ENCODE results near the gene ANKRD13C.

Gene ANKRD13C

DNA sequence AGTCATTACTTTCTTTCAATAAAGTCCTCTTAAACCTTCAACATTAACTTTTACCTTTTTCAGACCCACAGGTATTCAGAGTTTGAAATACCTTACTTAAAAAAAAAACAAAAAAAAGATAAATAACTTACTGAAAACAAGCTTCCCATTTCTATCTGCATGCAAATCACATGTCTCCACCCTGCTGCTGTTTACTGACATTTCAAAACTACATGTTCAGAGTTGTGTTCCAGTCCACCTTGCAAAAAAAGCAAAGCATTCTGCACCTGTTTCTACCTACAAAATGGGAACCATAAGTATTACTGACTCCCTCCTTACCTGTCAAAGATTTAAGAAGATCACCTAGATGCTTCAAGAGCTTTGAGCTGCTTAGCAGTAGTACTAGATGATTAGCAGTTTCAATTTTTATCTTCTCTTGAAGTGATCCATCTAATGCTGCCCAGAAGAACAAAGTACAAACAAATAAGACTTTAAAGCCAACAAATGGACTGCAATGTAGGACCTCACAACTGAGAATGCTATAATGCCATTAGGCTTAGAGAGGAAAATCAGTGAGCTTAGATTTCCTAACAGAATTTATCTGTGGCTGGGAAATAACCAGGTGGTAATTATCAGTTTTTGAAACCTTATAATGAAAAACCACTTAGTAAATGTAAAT is 61.2 kb downstream of the ANKRD13C start:
- no peak for DNase-seq

DNA sequence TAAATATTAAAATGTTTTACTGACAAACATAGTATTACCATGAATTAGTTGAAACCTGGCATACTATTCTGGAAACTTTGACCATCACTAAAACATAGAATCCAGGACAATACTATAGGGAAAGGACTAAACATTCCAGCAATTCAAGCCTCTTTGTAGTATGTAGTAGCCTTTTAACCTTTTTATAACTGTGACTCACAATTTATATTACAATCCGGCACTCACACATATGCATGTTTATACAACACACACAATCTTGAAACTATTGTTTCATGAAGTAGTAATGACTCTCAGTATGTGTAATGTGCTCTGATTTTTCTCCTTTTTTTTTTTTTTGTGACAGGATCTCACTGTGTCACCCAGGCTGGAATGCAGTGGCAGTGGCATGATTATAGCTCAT is 64.3 kb downstream of the ANKRD13C start:
- peak; percentile 26 for DNase-seq

DNA sequence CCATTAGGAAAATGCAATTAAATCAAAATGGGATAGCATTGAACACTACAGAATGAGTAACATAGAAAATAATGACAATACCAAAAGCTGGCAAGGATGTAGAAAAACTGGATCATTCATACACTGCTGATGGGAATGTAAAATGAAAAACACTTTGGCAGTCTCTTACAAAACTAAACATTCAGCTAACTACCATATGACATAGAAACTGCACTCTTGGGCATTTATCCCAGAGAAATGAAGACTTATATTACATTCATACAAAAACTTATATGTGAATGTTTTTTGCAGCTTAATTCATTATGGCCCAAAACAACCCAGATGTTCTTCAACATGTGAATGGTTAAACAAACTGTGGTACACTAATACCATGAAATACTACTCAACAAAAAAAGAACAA is 66.4 kb downstream of the ANKRD13C start:
- DNase-seq: no peak

DNA sequence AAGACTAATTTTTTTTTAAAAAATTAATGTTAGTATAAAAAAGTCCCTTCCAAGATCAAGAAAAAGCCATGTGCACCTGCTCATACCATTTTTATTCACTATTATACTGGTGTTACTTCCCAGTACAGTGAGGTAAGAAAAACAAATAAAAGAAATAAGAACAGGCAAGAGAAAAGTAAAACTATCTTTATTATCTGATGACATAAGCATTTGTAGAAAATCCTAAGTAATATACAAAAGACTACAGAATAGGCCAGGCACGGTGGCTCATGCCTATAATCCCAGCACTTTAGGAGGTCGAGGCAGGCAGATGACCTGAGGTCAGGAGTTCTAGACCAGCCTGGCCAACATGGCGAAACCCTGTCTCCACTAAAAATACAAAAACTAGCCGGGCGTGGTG is 68.1 kb downstream of the ANKRD13C start:
- no peak for DNase-seq

DNA sequence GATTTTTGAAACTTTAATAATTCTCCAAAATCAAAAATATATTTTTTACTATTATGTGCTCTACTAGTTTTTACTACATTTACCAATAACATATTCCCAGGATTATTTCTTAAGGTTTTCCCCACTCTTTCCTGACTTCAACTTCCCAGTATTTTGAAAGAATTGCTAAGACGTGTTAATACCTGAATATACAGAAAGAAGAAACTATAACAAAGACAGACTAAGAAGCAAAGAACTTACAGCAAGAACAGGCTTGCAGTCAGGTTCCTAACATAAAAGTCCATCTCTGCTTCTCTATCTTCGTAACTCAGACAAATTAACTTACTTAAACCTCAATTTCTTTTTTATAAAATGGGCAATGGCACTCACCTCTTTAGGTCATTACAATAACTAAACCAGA is 70.2 kb downstream of the ANKRD13C start:
- no peak for DNase-seq

DNA sequence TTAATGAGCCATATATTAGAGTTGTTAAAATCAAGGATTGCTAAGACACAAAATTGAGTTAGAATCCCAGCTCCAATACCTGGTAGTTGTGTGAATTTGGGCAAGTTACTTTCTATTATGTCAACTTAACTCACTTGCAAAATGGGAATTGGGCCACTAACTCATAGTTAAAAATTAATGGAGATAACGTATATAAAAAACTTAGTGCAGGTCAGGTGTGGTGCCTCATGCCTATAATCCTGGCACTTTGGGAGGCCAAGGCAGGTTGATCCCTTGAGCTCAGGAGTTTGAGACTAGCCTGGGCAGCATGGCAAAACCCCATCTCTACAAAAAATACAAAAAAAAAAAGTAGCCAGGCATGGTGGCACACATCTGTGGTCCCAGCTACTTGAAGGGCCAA is 75.8 kb downstream of the ANKRD13C start:
- no peak for DNase-seq

DNA sequence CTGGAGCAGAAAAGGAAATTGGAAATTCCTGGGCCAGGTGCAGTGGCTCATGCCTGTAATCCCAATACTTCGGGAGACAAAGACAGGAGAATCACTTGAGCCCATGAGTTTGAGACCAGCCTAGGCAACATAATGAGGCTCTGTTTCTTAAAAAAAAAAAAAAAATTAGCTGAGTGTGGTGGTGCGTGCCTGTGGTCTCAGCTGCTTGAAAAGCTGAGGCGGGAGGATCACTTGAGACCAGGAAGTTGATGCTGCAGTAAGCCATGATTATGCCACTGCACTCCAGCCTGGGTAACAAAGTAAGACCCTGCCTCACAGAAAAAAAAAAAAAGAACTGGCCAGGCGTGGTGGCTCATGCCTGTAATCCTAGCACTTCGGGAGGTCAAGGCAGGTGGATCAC is 76.6 kb downstream of the ANKRD13C start:
- no peak for DNase-seq

DNA sequence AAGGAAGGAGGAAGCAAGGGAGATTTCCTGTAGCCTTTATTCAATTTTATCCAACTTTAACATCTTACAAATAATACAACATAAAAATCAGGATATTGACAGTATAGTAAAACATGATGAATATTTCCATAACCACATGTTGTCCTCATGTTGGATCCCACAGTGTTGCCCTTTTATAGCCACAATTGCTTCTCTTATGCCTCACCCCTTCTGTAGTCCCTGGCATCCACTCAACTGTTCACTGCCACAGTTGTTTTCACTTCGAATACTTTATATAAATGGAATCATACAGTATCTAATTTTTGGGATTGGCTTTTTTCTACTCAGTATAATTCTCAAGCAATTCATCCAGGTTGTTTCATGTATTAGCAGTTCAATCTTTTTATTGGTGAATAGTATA is 88.6 kb downstream of the ANKRD13C start:
- DNase-seq: no peak

DNA sequence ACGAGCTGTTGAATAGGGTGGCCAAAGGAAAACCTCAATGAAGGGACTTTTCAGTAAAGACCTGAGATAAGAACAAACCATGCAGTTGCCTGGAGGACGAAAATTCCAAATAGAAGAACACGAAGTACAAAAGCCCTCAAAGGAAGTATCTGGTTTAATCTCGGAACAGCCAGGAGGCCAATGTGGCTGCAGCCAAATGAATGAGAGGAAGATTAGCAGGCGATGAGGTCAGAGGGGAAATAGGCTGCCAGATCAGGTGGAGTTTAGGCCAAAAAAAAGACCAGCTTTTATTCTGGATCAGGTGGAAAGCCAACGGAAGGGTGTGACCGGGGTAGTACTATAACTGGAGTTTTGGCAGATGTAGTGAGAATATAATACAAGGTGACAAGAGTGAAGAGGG is 89.7 kb downstream of the ANKRD13C start:
- DNase-seq: no peak

DNA sequence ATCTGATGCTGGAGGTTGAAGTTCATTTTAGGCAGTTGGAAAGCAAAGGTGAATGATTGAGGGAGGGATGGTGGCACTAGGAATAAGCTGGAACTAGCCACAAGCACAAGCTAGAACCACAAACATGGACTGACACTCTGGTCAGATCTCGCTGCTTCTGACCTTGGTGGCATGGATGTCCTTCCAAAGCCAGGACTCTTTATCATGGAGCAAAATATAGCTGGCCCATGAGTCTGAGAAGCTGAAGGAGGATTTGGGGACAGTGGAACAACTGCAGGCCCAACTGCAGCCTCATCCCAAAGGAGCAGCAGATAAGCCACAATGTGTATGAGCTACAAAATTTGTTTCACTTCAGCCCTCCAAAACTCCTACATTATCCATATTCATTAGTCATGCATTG is 97.9 kb downstream of the ANKRD13C start:
- no peak for DNase-seq

DNA sequence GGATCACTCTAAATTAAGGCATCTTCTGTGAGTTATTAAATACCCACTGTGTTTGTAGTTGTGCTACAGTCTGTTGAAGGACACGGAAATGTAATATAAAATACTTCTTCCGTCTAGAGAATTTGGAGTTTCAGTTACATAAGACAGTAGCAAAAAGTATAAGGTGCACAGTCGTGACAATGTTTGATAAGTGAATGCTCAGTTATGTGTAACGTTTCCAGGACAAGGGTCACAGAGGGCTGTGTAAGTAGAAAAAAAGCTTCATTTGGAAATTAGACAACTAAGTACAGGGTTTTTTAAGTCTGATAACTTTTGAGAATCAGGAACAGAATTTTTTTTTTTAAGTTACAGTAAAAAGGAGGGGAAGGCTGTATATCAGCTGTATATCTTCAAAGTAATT is 105.8 kb downstream of the ANKRD13C start:
- no peak for DNase-seq

DNA sequence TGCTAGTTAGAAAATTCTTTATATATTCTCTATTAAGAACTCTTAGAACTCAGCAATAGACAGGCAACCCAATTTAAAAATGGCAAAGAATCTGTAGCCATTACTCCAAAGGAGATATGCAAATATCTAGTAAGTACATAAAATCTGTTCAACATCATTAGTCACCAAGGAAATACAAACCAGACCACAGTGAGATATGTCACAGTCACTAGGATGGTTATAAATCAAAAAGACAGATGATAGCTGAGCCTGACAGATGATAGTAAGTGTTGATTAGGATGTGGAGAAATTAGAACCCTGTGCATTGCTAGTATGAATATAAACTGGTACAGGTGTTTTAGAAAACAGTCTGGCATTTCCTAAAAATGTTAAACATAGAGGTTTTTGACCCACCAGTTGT is 106.8 kb downstream of the ANKRD13C start:
- DNase-seq: no peak

DNA sequence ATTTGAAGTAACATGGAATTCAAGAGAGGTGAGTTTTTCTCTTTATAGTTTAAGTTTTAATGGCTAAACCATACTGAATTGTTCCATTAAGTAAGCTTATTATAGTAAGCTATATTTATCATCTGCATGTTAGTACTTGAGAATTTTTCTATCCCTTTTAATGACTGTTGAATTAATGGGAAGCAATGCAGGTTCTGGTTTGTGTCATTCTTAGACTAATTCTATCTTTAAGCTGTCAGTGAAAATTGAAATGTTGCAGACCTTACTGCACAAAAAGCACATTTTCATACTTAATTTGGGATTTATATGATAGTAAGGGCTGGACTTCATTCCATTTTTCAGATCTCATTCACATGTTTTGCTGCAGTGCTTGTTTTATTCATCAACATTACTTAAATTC is 107.4 kb downstream of the ANKRD13C start:
- no peak for DNase-seq

DNA sequence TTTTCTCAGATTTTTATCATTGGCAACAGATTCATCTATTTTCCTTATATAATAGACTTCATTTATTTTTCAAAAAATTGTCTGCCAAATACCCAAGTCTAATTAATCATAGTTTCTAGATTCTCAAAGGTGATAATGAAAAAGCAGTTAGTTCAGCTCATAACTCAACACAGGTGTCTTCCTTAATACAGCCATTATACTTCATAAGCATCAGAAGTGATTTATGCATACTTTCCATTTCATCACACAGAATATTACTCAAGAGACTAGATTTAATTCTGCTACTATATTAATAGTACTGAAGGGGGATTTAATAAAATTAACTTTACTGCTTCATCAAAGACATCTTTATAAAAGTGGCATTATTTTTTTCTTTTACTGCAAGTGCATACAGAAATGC is 114.6 kb downstream of the ANKRD13C start:
- DNase-seq: no peak

DNA sequence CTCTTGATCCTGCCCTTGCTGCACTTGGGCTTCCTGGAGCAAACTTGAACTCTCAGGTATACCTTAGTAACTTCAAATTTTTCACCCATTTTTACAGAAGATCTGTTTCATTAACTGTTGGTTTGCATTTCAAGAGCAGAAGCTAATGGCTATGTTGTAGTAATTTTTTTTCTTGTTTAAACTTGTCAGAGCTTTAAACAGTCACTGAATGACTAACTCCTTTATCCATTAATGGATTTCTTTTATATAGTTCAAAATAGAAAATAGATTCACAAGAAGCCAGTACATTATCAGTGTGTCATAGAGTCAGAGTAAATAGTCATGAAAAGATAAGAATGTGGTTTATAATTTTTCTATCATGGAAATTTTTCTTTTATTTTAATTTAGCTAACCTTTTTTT is 119.8 kb downstream of the ANKRD13C start:
- no peak for DNase-seq

DNA sequence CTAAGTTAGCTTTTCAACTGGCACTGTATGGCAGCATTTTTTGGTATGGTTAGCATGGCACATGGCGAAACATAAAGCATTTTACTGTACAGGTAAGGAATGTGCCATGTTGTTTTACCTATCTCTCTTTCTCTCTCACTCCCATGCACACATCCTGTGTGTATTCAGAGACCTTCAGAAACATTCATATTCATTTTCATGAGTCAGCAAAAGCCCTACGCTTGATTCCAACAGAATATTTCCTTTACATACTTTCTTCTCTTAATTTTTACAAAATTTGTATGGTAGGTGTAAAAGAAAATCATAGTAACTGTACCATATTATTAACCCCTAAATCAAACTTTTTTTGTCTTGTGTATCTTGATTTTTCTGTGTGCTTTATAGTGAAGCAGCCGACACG is 123.0 kb downstream of the ANKRD13C start:
- DNase-seq: no peak

DNA sequence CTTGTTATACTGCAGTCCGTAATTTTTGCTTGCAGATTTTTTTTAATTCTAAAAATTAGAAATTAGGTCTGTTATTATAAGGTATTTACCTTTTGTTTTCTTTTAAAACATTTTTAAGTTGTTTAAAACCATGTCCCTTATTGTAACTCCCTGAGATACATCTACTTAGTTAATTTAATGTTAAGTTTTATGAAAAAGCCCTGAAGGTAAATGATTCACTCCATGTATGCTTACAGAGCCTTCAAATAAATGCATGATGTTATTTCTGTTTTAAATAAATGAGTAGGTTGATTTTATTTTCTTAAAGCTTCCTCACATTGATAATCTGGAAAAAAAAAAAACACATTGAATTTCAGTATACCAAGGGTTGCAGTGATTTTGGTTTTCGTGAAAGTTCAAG is 125.9 kb downstream of the ANKRD13C start:
- no peak for DNase-seq

DNA sequence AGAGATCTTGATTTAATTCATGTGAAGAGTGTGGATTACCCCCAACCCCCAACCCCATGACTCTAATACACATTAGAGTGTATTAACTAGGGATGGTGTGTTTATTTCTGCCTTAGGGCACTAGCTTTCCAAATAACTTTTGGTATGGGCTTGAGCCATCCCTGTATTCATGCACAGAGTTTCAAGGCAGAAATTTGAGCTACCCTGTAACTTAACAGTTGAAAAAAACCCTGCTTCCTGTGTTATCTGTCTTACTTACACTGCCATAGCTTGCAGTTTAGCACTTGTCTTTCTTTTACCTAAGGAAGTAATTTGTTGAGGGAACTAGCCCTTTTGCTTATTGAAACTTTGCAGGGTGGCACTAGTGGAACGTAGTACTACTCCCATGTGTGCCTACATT is 127.1 kb downstream of the ANKRD13C start:
- DNase-seq: no peak

DNA sequence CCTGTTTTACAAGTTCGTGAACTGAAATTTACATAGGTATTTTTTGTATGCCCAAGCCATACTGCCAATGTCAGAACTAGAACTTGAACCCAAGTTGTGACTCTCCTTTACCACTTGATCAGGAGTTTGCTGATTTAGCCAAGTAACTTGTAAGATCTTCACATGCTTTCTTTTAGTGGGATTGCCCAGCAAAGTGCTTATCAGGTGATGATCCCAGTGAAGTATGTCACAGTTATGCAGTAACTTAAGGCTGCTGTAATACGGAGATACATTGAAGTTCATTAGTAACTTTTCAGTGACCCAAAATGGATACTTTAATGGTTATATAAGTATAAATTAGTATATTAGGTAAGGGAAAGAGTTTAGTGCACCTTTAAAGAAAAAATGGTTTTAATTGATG is 129.6 kb downstream of the ANKRD13C start:
- no peak for DNase-seq

DNA sequence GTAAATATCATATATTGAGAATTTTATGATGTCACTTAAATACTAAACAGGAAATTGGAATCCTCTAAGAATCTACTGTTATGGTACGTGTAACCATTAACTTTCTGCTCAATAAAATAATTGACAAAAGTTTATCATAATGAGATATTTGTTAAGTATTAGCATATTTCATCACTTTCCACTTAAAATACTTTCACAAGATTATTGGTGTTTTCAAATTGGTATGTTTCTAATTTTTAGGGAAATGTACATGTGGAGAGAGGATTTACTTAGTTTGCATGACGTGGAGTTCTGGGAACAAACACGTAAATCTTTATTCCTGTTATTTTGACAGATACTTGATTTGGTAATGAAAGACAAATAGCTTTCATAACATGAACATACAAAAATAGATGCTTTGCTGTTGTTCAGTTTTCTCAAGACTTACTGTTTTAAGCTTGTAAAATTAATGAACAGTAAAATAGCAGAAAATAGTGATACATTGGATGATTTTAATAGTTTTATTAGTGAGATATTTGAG is 131.7 kb downstream of the ANKRD13C start:
- DNase-seq: no peak

DNA sequence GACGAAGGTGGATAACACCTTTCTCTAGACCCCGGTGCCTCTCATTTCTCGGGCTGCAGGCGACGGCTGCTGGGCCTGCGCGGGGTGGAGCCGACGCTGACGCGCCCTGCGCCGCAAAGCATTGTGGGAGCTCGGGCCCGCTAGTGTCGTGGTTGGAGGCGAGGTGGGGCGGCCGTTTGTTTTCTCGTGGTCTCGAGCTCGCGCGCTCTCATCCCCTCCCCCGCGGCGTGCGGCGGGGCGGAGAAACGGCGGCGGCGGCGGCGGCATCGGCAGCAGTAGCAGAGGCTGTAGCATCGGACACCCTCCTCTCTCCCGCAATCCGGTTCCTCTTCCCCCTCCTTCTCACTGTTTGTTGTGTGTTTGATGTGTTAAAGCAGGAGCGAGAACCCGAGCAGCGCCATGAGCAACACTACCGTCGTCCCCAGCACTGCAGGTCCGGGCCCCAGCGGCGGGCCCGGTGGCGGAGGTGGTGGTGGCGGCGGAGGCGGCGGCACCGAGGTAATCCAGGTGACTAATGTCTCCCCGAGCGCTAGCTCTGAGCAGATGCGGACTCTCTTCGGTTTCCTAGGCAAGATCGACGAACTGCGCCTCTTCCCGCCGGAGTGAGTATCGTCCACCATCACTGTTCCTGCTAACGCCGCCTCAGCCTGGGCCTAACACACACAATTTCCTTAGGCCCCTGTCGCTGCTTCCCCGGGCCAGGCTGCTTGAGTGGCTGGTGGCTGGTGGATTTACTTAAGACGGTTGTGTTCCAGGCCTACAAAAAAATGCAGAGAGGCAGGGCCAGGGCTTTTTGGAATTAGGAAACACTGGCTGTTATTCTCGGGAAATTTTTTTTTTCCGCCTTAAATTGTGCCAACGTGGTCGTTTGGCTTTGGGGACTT is 133.0 kb downstream of the ANKRD13C start, which contains the start of gene SRSF11:
Gene SRSF11 (plus strand): TSS at position 143 of the 884 bp plus-strand sequence. CDS start 257 bp downstream, at position 400.
- DNase-seq: peak; percentile 95

DNA sequence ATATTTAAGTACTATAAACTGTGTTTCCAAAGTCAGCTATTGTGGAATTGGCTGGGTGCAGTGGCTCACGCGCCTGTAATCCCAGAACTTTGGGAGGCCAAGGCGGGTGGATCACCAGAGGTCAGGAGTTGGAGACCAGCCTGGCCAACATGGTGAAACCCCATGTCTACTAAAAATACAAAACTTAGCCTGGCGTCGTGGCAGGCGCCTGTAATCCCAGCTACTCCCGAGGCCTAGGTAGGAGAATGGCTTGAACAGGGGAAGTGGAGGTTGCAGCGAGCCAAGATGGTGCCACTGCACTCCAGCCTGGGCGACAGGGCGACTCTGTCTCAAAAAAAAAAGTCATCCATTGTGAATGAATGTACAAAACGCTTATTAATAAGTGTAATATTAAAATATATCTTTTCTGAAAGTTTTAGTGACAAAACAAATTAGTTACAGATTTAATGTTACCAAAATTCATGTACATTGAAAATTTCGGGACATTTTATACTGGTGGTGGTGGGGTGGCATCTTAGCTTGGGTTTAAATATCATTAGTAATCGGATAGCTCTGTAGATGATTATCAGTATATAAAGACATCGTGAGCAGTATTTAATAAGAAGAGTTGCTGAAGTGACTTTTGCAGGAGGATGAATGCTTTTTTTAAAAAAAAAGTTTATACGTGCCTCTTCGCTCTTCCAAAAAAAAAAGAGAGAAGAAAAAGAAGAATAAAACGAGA is 133.8 kb downstream of the ANKRD13C start:
- no peak for DNase-seq

DNA sequence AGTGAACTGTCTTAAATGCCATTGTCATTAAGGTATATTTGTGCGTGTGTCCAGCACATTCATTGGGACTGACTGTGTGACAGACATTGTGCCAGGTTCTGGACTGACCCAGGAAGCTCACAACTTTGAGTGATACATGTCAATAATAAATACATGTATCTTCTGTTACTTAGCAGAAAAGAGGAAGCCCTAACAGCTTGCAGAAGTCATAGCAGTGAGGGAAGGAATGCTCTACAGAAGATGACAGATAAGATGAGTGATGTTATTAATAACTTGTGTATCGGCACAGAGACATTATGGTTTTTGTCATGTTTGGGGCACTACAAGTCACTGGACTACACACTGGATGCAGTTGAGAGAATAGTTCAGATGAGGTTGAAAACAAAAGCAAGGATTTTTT is 134.5 kb downstream of the ANKRD13C start:
- no peak for DNase-seq

DNA sequence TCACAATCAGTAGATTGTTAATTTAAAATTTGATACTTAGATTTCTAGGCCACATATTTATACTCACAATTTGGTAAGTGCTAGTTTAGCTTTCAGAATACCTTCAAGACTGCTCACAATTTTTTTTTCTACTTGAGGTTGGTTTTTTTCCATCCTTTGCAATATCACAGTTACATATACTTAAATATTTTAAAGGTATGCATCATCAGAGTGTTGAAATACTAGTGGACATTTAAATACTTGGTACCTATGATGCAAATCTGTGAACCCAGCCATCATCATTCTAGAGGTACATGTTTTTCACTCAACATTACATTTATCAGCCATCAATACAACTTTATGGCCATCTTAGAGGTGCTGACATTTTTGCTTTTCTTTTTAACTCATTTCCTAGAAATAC is 143.0 kb downstream of the ANKRD13C start:
- DNase-seq: peak; percentile 12
